NCI-H1092 (cell line): ENCODE results near the gene UBE2G2.

Experiments used
- DNase-seq: peaks from one replicate; lab custom pipeline; 2025; lab: John Stamatoyannopoulos, UW

The UBE2G2 gene

GRCh38 chr21:44749116-44749758 is 52.4 kb downstream of the UBE2G2 start:
- no peak for DNase-seq

- no peak for DNase-seq
Measured at GRCh38 chr21:44748621-44749020, 53.0 kb downstream of the UBE2G2 start.

- DNase-seq, result peak; percentile 50
Measured at GRCh38 chr21:44742418-44743153, 59.0 kb downstream of the UBE2G2 start.

- no peak for DNase-seq
Measured at GRCh38 chr21:44741921-44742320, 59.7 kb downstream of the UBE2G2 start.

- no peak for DNase-seq
Measured at GRCh38 chr21:44740742-44741141, 60.9 kb downstream of the UBE2G2 start.

- DNase-seq, result no peak
Measured at GRCh38 chr21:44739316-44739715, 62.3 kb downstream of the UBE2G2 start.

- DNase-seq, result no peak
Measured at GRCh38 chr21:44738621-44739020, 63.0 kb downstream of the UBE2G2 start.

GRCh38 chr21:44737706-44738354 is 63.8 kb downstream of the UBE2G2 start:
- no peak for DNase-seq

- peak; percentile 51 for DNase-seq
Measured at GRCh38 chr21:44736291-44737004, 65.2 kb downstream of the UBE2G2 start.

- no peak for DNase-seq
Measured at GRCh38 chr21:44735821-44736220, 65.8 kb downstream of the UBE2G2 start.

GRCh38 chr21:44734841-44735240 is 66.8 kb downstream of the UBE2G2 start:
- DNase-seq, result no peak

- DNase-seq, result no peak
Measured at GRCh38 chr21:44734026-44734745, 67.4 kb downstream of the UBE2G2 start.

GRCh38 chr21:44732956-44733355 is 68.7 kb downstream of the UBE2G2 start:
- no peak for DNase-seq

- no peak for DNase-seq
Measured at GRCh38 chr21:44732263-44732662, 69.4 kb downstream of the UBE2G2 start.

- no peak for DNase-seq
Measured at GRCh38 chr21:44730951-44731579, 70.6 kb downstream of the UBE2G2 start.

GRCh38 chr21:44730028-44730395 is 71.6 kb downstream of the UBE2G2 start:
- no peak for DNase-seq

GRCh38 chr21:44729336-44730027 is 72.1 kb downstream of the UBE2G2 start:
- DNase-seq, result no peak

- no peak for DNase-seq
Measured at GRCh38 chr21:44728716-44729115, 72.9 kb downstream of the UBE2G2 start.

GRCh38 chr21:44727757-44728156 is 73.9 kb downstream of the UBE2G2 start:
- DNase-seq, result no peak

- DNase-seq, result no peak
Measured at GRCh38 chr21:44727321-44727720, 74.3 kb downstream of the UBE2G2 start.

- no peak for DNase-seq
Measured at GRCh38 chr21:44726826-44727225, 74.8 kb downstream of the UBE2G2 start.
